K562 (cell line): ENCODE measurements around the gene RNU2-63P. TPM values are rescaled to one million over a fixed set of nuclear protein-coding genes. Genes with fewer than 3 reads are reported as not detected.

ENCODE experiments used
- BCL6 ChIP-seq: fragments of 250-450 bp; sonication (Bioruptor Pico); IDR thresholded peaks from 2 replicates; pipeline ENCODE4 v1.4.0; 2020
- BHLHE40 ChIP-seq: IDR thresholded peaks from 2 replicates; pipeline ENCODE4 v1.6.1; 2011; ENCODE audit warnings: low read length, improper control_type of control experiment
- CREB5 ChIP-seq: fragments of 250-450 bp; sonication (Bioruptor Pico); IDR thresholded peaks from 2 replicates; pipeline ENCODE4 v1.5.0; 2020; ENCODE audit warnings: mild to moderate bottlenecking
- DACH1 ChIP-seq: fragments of 450-650 bp; IDR thresholded peaks from 2 replicates; pipeline ENCODE4 v1.6.1; 2018; ENCODE audit not compliant: partially characterized antibody
- EWSR1 ChIP-seq: fragments of 450-650 bp; IDR thresholded peaks from 2 replicates; pipeline ENCODE4 v1.6.1; 2018; ENCODE audit warnings: borderline replicate concordance, mild to moderate bottlenecking, low read depth, moderate library complexity; ENCODE audit not compliant: partially characterized antibody
- FOXK2 ChIP-seq, 2 experiments: fragments of 450-650 bp; IDR thresholded peaks in 1 of 2; conservative IDR thresholded peaks in 1 of 2; 2 replicates each; pipeline ENCODE4 v1.6.1; 2016; ENCODE audit warnings: low read depth in 2 of 2, mild to moderate bottlenecking in 1 of 2
- HEY1 ChIP-seq: fragments of 250-450 bp; sonication (Bioruptor Pico); IDR thresholded peaks from 2 replicates; pipeline ENCODE4 v1.5.0; 2020; ENCODE audit warnings: mild to moderate bottlenecking, moderate library complexity, borderline replicate concordance
- HMBOX1 ChIP-seq: sonication (generic); IDR thresholded peaks from 2 replicates; pipeline ENCODE4 v1.6.1; 2016
- KDM5B ChIP-seq: fragments of 200-600 bp; sonication (generic); IDR thresholded peaks from 2 replicates; pipeline ENCODE4 v1.6.1; 2012; ENCODE audit warnings: low read depth, mild to moderate bottlenecking, moderate library complexity, low read length, control low read depth, inconsistent platforms; ENCODE audit not compliant: insufficient replicate concordance
- NFXL1 ChIP-seq: fragments of 450-650 bp; formaldehyde crosslinking; IDR thresholded peaks from 2 replicates; pipeline ENCODE4 v1.4.0; 2021; ENCODE audit warnings: mild to moderate bottlenecking
- NRF1 ChIP-seq, 2 experiments: fragments of 450-650 bp; IDR thresholded peaks in 1 of 2; conservative IDR thresholded peaks in 1 of 2; 2 replicates each; pipeline ENCODE4 v1.6.1; 2014; ENCODE audit warnings: mild to moderate bottlenecking in 2 of 2
- POLR2AphosphoS5 ChIP-seq: IDR thresholded peaks from 2 replicates; pipeline ENCODE4 v1.6.1; 2011; ENCODE audit warnings: mild to moderate bottlenecking, low read depth, low read length, moderate library complexity; ENCODE audit not compliant: control insufficient read depth, insufficient read depth
- POLR2H ChIP-seq: IDR thresholded peaks from 2 replicates; pipeline ENCODE4 v1.6.1; 2016; ENCODE audit warnings: missing genetic modification characterization, low read depth, mild to moderate bottlenecking, control low read depth, missing compliant biosample characterization, moderate library complexity
- PURB ChIP-seq: sonication (generic); formaldehyde crosslinking; IDR thresholded peaks from 2 replicates; pipeline ENCODE4 v1.9.0; 2021; ENCODE audit warnings: low read depth, mild to moderate bottlenecking, missing genetic modification reagents
- SAP30 ChIP-seq: fragments of 200-600 bp; sonication (generic); IDR thresholded peaks from 2 replicates; pipeline ENCODE4 v1.6.1; 2012; ENCODE audit warnings: borderline replicate concordance, low read depth, mild to moderate bottlenecking, moderate library complexity, low read length, control low read depth, inconsistent platforms; ENCODE audit not compliant: insufficient read depth, poor library complexity, severe bottlenecking
- SMARCC2 ChIP-seq: fragments of 450-650 bp; IDR thresholded peaks from 2 replicates; pipeline ENCODE4 v1.6.1; 2017; ENCODE audit warnings: antibody characterized with exemption, moderate library complexity, mild to moderate bottlenecking, low read depth
- STAT5B ChIP-seq: fragments of 250-450 bp; sonication (Bioruptor Pico); IDR thresholded peaks from 2 replicates; pipeline ENCODE4 v1.8.0; 2021; ENCODE audit warnings: mild to moderate bottlenecking, inconsistent platforms
- TARDBP ChIP-seq: fragments of 450-650 bp; IDR thresholded peaks from 2 replicates; pipeline ENCODE4 v1.6.1; 2016
- TCF7 ChIP-seq: sonication (generic); IDR thresholded peaks from 2 replicates; pipeline ENCODE4 v1.6.1; 2016; ENCODE audit warnings: antibody characterized with exemption, borderline replicate concordance
- XRCC3 ChIP-seq: fragments of 450-650 bp; IDR thresholded peaks from 2 replicates; pipeline ENCODE4 v1.6.1; 2017; ENCODE audit warnings: mild to moderate bottlenecking, moderate library complexity
- ZBED1 ChIP-seq: IDR thresholded peaks from 2 replicates; pipeline ENCODE4 v1.6.1; 2014
- ZNF12 ChIP-seq: sonication (generic); formaldehyde crosslinking; IDR thresholded peaks from 2 replicates; pipeline ENCODE4 v1.4.0; 2020; ENCODE audit warnings: mild to moderate bottlenecking, missing genetic modification reagents
- ZNF583 ChIP-seq: fragments of 250-450 bp; sonication (Bioruptor Pico); IDR thresholded peaks from 2 replicates; pipeline ENCODE4 v1.4.0; 2020
- ZNF76 ChIP-seq: fragments of 250-450 bp; sonication (Bioruptor Pico); IDR thresholded peaks from 2 replicates; pipeline ENCODE4 v1.4.0; 2020; ENCODE audit warnings: mild to moderate bottlenecking, moderate library complexity, borderline replicate concordance
- ZNF764 ChIP-seq: fragments of 250-450 bp; sonication (Bioruptor Pico); IDR thresholded peaks from 2 replicates; pipeline ENCODE4 v1.4.0; 2020; ENCODE audit warnings: low read depth, mild to moderate bottlenecking, moderate library complexity
- ZNF77 ChIP-seq: fragments of 250-450 bp; sonication (Bioruptor Pico); IDR thresholded peaks from 2 replicates; pipeline ENCODE4 v1.5.0; 2020
- polyA plus RNA-seq, 8 experiments: library from polyadenylated mRNA; depleted of rRNA in 4 of 8; stranded (reverse) in 5 of 8; unstranded in 3 of 8; fragments of >200 nt; fragmentation: Nextera tagmentation in 2 of 8; fragmentation: Illumina TruSeq in 1 of 8; extraction: Ambion mirVana in 2 of 8; extraction: Trizol in 1 of 8; gene quantifications; 2 replicates each; pipeline versions ENCODE4 v1.2.1 to v1.2.3, GENCODE V29; 2011 to 2014; ENCODE audit warnings: inconsistent platforms in 1 of 8, missing spikeins in 1 of 8
- total RNA-seq, 7 experiments: library from RNA; depleted of rRNA in 6 of 7; stranded (reverse); fragments of >200 nt in 6 of 7; fragmentation: Illumina TruSeq in 2 of 7; extraction: Trizol in 2 of 7; gene quantifications; 2 replicates each; pipeline versions ENCODE4 v1.2.1 to v1.2.3, GENCODE V29; 2011 to 2021; ENCODE audit warnings: low replicate concordance in 1 of 7
- TF ChIP-seq, protein P1 (sequence below): sonication (generic); formaldehyde crosslinking; IDR thresholded peaks from 2 replicates; pipeline ENCODE4 v1.5.0; 2020; ENCODE audit warnings: missing genetic modification reagents

Gene RNU2-63P
- total and polyA plus RNA-seq, 9 of the 15 experiments (the other 6 are each of a cell fraction or from before 2014, with no cell fraction given): 5.8 to 253 (median 169) TPM; not detected in 4

- TF ChIP-seq, protein P1, sequence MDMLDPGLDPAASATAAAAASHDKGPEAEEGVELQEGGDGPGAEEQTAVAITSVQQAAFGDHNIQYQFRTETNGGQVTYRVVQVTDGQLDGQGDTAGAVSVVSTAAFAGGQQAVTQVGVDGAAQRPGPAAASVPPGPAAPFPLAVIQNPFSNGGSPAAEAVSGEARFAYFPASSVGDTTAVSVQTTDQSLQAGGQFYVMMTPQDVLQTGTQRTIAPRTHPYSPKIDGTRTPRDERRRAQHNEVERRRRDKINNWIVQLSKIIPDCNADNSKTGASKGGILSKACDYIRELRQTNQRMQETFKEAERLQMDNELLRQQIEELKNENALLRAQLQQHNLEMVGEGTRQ (CRISPR knock-in tag): no peak
- TF ChIP-seq POLR2AphosphoS5 (peak; percentile 100), HEY1 (peak; percentile 87), FOXK2 (conservative IDR thresholded peaks at IDR 0.05 in 1 of 2, IDR thresholded peaks at IDR 0.05 in 1 of 2; ENCODE audit: low read depth in 2 of 2) (peak; percentile 41 to 42; a peak in 1 of 4 replicates), SAP30 (no peak), POLR2H (tag) (peak; percentile 98), CREB5 (CRISPR knock-in tag) (peak; percentile 89), EWSR1 (peak; percentile 98), PURB (CRISPR knock-in tag) (no peak), ZNF583 (CRISPR knock-in tag) (peak; percentile 7; the same call in 1 of the 2 replicates), BCL6 (CRISPR knock-in tag) (0 out of 2 replicates have a peak, but pooled peaks have one; percentile 5), DACH1 (peak; percentile 67), ZNF12 (CRISPR knock-in tag) (no peak), ZNF76 (CRISPR knock-in tag) (no peak), ZNF764 (CRISPR knock-in tag) (peak; percentile 55), HMBOX1 (peak; percentile 54), TCF7 (peak; percentile 60; the same call in 1 of the 2 replicates), KDM5B (peak; percentile 98), TARDBP (peak; percentile 98; the same call in 1 of the 2 replicates), SMARCC2 (no peak), NFXL1 (CRISPR knock-in tag) (peak; percentile 96), BHLHE40 (0 out of 2 replicates have a peak, but pooled peaks have one; percentile 13), ZBED1 (peak; percentile 99), ZNF77 (peak; percentile 95), NRF1 (conservative IDR thresholded peaks at IDR 0.05 in 1 of 2, IDR thresholded peaks at IDR 0.05 in 1 of 2) (peak; percentile 70 to 75), XRCC3 (no peak), STAT5B (CRISPR knock-in tag) (no peak)
Observed at GRCh38 chr2:88016086-88016959, at the start of gene RNU2-63P (continued).
